Caki2 (cell line): ENCODE results near the gene IRF6. TPM values are rescaled to one million over a fixed set of nuclear protein-coding genes. Genes with fewer than 3 reads are reported as not detected.

Experiments used
- DNase-seq: peaks from one replicate; pipeline ENCODE4 v3.0.0-alpha.2; 2015; ENCODE audit warnings: low read depth
- in situ Hi-C: cut with HindIII; loops from 2 replicates; pipeline ENCODE4 v1.10.0; 2016; ENCODE audit warnings: low sequenced_read_pairs, low pct_unique_long_range_greater_than_20kb, mixed read lengths
- total RNA-seq: library from RNA; depleted of rRNA; stranded (reverse); fragments of >200 nt; shearing (Covaris generic); gene quantifications from 2 replicates; pipeline ENCODE4 v1.2.3, GENCODE V29; 2014; ENCODE audit warnings: low replicate concordance

IRF6 gene
- total RNA-seq, 1 experiment from 2014 or later: not detected

DNA sequence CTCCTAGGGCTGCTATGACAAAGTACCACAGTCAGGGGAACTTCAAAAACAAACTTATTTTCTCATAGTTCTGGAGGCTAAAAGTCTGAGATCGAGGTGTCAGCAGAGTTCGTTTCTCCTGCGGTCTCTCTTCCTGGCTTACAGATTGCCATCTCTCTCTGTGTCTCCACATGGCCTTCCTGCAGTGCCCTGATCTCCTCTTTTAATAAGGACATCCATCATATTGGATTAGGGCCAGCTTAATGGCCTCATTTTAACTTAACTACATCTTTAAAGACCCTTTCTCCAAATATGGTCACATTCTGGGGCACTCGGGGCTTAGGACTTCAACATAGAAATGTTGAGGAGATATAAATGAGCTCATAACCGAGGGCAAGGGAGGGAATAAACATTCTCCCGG is 33.8 kb downstream of the IRF6 start:
- in situ Hi-C loops: no loop called here
- no peak for DNase-seq

DNA sequence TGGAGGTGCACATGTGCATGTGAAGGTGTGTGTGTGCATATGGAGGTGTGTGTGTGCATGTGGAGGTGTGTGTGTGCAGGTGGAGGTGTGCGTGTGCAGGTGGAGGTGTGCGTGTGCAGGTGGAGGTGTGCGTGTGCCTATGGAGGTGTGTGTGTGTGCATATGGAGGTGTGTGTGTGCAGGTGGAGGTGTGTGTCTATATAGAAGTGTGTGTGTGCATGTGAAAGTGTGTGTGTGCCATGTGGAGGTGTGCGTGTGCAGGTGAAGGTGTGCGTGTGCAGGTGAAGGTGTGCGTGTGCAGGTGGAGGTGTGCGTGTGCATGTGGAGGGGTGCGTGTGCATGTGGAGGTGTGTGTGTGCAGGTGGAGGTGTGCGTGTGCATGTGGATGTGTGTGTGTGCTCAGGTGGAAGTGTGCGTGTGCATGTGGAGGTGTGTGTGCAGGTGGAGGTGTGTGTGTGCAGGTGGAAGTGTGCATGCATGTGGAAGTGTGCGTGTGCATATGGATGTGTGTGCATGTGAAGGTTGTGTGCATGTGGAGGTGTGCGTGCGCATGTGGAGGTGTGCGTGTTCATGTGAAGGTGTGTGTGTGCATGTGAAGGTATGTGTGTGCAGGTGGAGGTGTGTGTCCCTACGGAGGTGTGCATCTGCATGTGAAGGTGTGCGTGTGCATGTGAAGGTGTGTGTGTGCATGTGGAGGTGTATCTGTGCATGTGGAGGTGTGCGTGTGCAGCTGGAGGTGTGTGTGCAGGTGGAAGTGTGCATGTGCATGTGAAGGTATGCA is 35.1 kb downstream of the IRF6 start:
- in situ Hi-C loops: no loop called here
- no peak for DNase-seq

DNA sequence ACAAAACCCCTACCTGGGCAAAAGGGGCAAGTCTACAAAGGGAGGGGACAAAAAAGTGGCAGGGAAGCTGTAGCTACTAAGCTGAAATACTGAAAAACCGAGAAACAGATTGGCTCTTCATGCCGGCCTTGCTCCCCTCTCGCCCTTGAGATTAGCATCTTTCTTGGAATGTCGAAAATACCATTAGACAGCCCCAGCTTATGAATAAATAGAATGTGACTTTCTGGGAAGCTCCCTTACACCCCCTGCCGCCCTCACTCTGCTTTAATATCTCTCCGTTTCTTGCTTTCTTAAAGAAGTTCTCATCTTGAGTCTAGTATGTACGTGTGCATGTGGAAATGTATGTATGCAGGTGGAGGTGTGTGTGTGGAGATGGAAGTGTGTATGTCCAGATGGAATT is 36.0 kb downstream of the IRF6 start:
- DNase-seq: no peak
- in situ Hi-C loops: no loop called here

DNA sequence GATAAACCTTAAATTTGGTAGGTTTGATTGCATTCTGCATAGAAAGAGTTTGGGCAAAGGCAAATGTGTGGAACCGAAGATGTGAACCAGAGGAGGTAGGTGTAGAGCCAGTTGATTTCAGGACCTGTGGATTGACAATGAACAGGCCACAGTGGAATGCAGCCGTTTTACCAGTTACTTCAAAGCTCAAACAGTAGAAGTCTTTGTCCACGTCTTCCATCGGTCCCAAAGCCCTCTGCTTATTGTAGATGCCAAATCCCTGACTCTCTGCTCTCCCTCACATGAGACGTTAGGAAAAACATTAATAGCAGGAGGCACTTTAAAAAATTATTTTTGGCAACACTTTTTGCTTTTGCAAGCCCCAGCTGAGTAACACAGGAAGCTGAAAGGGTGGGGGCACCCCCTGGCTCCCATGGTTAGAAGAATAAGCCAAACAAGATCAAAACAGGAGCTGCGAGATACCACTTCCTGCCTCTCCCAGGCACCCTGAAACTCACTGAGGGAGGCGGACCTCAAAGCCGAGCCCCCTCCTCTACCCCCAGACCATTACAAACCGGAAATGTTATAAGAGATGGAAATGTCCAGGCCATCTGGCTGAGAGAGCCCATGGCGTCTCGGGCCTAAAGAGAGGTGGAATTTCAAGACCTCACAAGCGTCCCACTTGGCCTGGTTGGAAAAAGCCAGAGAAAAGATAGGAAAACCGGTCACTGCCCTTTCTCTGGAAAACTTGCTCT is 36.6 kb downstream of the IRF6 start:
- in situ Hi-C loops: no loop called here
- DNase-seq: no peak

GRCh38 chr1:209768354-209768774 is 37.6 kb downstream of the IRF6 start:
- in situ Hi-C loops: no loop called here
- DNase-seq: no peak

GRCh38 chr1:209767706-209768105 is 38.2 kb downstream of the IRF6 start:
- in situ Hi-C loops: no loop called here
- no peak for DNase-seq

DNA sequence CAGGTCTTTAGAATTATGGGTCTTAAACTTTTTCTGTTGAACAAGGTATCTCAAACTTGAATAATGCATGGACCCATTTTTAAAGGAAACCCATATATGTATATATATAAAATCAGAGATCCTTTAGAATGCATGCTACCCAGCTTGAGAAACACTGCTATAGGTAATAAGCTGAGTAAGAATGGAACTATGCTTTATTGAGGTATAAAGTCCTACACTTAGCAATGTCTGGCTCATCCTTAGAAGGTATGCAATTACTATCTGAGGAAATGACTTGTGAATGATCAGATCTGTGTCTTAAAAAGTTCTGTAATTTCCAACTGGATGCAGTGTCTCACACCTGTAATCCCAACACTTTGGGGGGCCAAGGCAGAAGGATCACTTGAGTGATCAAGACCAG is 38.8 kb downstream of the IRF6 start:
- in situ Hi-C loops: no loop called here
- DNase-seq: no peak

DNA sequence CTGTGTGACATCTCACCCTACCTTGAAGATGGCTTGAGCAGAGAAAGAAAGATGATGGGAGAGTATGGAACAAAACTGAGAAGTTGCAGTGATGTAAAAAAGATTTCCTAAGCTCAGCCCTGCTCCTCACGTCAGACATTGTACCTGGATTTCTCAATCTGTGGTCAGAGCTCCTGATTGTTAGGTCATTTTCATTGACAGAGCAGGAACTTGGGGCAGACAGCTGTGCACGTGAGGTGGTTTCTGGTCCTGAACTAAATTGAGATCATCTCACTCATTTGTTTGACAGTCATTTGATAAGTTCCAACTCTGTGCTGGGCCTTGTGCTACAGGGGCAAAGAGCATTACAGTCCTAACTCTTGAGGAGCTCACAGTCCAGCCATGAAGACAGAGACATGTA is 39.9 kb downstream of the IRF6 start:
- in situ Hi-C loops: no loop called here
- no peak for DNase-seq

DNA sequence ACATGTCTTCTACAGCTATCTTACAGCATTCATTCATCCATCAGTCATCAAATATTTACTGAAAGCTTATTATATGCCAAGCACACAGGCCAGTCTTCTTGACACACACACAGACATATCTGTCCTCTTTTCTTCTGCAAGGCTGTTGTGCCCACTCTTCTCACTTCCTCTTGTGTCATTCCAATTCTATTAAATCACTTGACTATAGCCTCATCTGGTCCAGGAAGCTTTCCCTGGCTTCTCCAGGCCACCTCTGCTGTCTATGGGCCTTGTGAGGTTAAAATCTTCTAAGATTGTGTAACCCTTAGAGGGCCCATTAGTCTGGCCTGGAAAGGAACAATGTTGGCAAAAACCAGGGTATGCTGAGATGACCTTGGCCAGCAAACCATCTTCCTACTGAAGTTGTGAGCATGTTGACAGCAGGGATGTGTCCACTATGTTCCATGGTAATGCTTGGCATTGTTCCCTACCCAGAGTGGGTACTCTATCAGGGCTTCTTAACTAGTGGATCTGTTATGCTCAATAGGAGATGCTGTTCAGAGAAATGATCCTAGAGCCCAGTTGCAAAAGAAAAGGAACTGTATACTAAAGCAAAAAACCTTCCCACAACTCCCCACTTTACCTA is 44.8 kb downstream of the IRF6 start:
- DNase-seq: no peak
- in situ Hi-C loops: no loop called here

GRCh38 chr1:209759829-209760359 is 46.0 kb downstream of the IRF6 start:
- in situ Hi-C loops: no loop called here
- DNase-seq: no peak

DNA sequence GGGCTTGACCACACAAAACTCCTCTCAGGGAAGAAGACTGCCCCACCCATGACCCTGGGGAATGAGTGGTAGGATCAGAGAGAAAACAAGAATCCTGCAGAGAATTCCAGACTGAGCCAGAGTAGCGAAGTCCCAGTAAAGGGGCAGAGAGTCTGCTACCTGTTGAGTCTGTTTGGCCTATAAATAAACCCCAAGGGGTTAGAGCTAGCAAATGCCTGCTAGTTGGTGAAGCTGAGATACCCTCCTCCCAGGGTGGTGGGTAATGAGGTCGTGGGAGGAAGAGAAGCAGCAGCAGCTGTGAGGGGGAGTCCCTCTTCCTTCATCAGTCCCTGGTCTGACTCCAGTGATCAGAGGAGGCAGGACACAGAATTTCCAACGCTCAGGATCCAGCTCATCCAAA is 47.5 kb downstream of the IRF6 start:
- DNase-seq: no peak
- in situ Hi-C loops: no loop called here

GRCh38 chr1:209756615-209757445 is 49.1 kb downstream of the IRF6 start:
- in situ Hi-C loops: no loop called here
- no peak for DNase-seq

DNA sequence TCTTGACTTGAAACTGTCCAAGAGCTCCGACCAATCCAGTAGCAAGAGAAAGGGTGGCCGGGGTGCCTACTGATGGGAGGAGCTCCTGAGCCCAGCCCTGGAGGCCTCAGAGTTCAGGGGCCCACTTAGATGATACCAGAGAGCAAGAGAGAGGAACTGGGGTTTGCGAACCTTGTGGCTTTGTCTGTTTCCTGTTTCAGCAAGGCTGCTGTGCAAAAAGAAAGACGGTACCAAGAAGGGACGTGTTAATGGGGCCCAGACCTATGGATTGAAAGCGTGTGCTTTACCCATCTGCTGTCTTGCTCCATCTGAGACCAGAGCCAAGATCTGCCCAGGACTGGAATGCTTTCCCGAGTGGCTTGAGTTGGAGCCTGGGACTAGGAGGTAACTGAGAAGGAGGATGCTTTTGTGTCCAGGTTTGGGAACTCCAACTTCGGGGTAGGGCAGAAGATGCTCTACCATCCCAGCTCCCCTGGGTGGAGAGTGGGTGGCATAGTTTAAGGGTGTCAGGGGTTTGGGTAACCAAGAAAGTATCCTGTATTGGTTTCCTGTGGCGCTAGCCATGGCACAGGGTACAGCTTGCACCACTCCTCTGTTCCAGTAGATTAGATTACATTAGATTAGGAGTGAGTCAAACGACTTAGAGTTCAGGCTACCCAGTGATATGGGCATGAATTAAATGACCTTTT is 49.9 kb downstream of the IRF6 start, which contains the start of gene TRAF3IP3:
TRAF3IP3 (plus strand) TSS at position 128 of the 689 bp plus-strand sequence. CDS start 3,987 bp downstream, outside the sequence.
- in situ Hi-C loops: no loop called here
- DNase-seq: no peak

DNA sequence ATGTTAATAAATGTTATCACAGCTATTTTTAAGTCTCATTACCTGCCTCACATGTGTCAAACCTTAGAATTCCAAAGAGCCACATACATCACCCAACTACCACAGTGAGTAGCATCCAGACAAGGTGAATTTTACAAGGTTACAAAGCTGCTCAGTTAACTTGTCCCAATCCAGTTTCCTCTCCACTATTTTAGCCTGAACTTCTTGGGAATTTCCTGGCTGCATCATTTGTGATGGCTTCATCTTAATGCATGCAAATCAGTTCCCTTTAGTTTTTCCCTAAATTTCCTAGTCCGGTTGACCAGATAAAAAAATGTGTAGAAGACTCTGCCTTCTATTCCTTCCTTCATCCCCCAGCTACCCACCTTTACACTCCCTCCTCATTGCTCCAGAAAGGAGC is 50.7 kb downstream of the IRF6 start:
- in situ Hi-C loops: no loop called here
- DNase-seq: no peak

GRCh38 chr1:209752890-209753289 is 53.1 kb downstream of the IRF6 start:
- in situ Hi-C loops: no loop called here
- DNase-seq: no peak

GRCh38 chr1:209751627-209752231 is 54.2 kb downstream of the IRF6 start:
- in situ Hi-C loops: no loop called here
- DNase-seq: no peak

- no peak for DNase-seq
- in situ Hi-C loops: no loop called here
These were observed 56.1 kb downstream of the IRF6 start for GRCh38 chr1:209749670-209750323.
